Ascending aorta (tissue), 2 donors: ENCODE measurements around the gene PRIM1. TPM values are rescaled to one million over a fixed set of nuclear protein-coding genes. Genes with fewer than 3 reads are reported as not detected.

ENCODE experiments used
- DNase-seq, 2 donors: peaks; one replicate each; pipeline ENCODE4 v3.0.0-alpha.2; 2019; ENCODE audit warnings: low spot score in 2 of 2
- H3K27ac ChIP-seq, 2 donors: fragments of 200-600 bp; sonication (generic); one replicate each; pipeline ENCODE4 v1.5.1; 2016 to 2017; ENCODE audit warnings: mild to moderate bottlenecking in 1 of 2
- H3K27me3 ChIP-seq: fragments of 200-600 bp; sonication (generic); one replicate; pipeline ENCODE4 v1.5.1; 2017
- H3K36me3 ChIP-seq, 2 donors: fragments of 200-600 bp; sonication (generic); one replicate each; pipeline ENCODE4 v1.5.1; 2016
- H3K4me1 ChIP-seq, 2 donors: fragments of 200-600 bp; sonication (generic); one replicate each; pipeline ENCODE4 v1.5.1; 2016 to 2017; ENCODE audit warnings: mild to moderate bottlenecking in 1 of 2
- H3K4me3 ChIP-seq, 2 donors: fragments of 200-600 bp; sonication (generic); one replicate each; pipeline ENCODE4 v1.5.1; 2016 to 2017; ENCODE audit warnings: mild to moderate bottlenecking in 1 of 2
- H3K9me3 ChIP-seq, 2 donors: fragments of 200-600 bp; sonication (generic); one replicate each; pipeline ENCODE4 v1.5.1; 2016
- intact Hi-C: fragments of 100-400 bp; cut with DNase I; formaldehyde crosslinking; loops from one replicate; pipeline ENCODE4 v1.15.1; 2023
- total RNA-seq: library from RNA; depleted of rRNA; stranded (reverse); fragments of >200 nt; gene quantifications from one replicate; pipeline ENCODE4 v1.1.0, GENCODE V29; 2016
- TF ChIP-seq, protein P1 (sequence below), 3 experiments: fragments of 200-600 bp in 2 of 3; fragments of 450-650 bp in 1 of 3; sonication (generic) in 2 of 3; IDR thresholded peaks; one replicate each; pipeline ENCODE4 v1.5.1; 2016 to 2019; ENCODE audit warnings: antibody characterized with exemption in 3 of 3, mild to moderate bottlenecking in 1 of 3, moderate library complexity in 1 of 3

The PRIM1 gene
- total RNA-seq, 1 donor from 2014 or later, result 20.9 TPM

GRCh38 chr12:56722832-56723231, 29.3 kb downstream of the PRIM1 start:
- Histone ChIP-seq H3K4me1 (peaks cover 0 to 32% of the 10 kb centered on the region in 2 donors), H3K27ac (no peak overlapping the region), H3K27me3 (no peaks in the 10 kb centered on the region), H3K36me3 (peaks cover 7 to 17% of the 10 kb centered on the region in 2 donors), H3K4me3 (peak overlapping the region; percentile 72 to 84), H3K9me3 (no peaks in the 10 kb centered on the region)
- intact Hi-C loops, result no loop called here
- no peak for DNase-seq
- TF ChIP-seq, protein P1, sequence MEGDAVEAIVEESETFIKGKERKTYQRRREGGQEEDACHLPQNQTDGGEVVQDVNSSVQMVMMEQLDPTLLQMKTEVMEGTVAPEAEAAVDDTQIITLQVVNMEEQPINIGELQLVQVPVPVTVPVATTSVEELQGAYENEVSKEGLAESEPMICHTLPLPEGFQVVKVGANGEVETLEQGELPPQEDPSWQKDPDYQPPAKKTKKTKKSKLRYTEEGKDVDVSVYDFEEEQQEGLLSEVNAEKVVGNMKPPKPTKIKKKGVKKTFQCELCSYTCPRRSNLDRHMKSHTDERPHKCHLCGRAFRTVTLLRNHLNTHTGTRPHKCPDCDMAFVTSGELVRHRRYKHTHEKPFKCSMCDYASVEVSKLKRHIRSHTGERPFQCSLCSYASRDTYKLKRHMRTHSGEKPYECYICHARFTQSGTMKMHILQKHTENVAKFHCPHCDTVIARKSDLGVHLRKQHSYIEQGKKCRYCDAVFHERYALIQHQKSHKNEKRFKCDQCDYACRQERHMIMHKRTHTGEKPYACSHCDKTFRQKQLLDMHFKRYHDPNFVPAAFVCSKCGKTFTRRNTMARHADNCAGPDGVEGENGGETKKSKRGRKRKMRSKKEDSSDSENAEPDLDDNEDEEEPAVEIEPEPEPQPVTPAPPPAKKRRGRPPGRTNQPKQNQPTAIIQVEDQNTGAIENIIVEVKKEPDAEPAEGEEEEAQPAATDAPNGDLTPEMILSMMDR (IDR thresholded peaks at IDR 0.05), result no peak

GRCh38 chr12:56721721-56722120, 30.4 kb downstream of the PRIM1 start:
- no peaks in the 10 kb centered on the region for H3K9me3 ChIP-seq
- H3K27ac ChIP-seq, result peak overlapping the region in 1 of 2 donors; percentile 3
- no peaks in the 10 kb centered on the region for H3K27me3 ChIP-seq
- peak overlapping the region in 1 of 2 donors; percentile 72 for H3K4me3 ChIP-seq
- H3K4me1 ChIP-seq, result peaks cover 0 to 32% of the 10 kb centered on the region in 2 donors
- intact Hi-C loops, result loop anchor here (1.0 kb wide), 1 partner anchor 31 kb away; no protein-coding TSS in a partner anchor
- TF ChIP-seq, protein P1 (IDR thresholded peaks at IDR 0.05), result no peak
- H3K36me3 ChIP-seq, result peaks cover 7 to 21% of the 10 kb centered on the region in 2 donors
- no peak for DNase-seq

DNA sequence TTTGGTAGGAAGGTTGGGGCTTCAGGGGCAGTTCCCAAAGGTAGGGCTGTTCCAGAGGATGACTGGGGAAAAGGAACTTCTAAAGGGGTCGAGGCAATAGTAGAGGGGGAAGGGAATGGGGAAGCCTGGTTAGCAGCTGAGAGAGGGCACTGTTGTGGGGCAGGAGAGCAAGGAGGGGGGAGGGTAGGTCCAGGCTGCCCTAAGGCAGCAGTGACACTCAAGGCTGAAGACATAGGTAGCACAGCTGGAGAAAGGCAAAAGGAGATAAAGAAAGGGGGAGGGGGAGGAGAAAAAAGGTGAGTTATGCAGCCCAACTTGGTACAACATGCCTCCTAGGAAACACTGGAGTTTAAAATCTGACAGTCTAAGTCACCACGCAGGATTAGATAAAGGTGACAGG, 30.9 kb downstream of the PRIM1 start:
- TF ChIP-seq, protein P1 (IDR thresholded peaks at IDR 0.05), result no peak
- H3K27ac ChIP-seq, result peak overlapping the region; percentile 3 to 14
- peaks cover 0 to 32% of the 10 kb centered on the region in 2 donors for H3K4me1 ChIP-seq
- H3K36me3 ChIP-seq, result peaks cover 7 to 22% of the 10 kb centered on the region in 2 donors
- intact Hi-C loops, result loop anchor here (1.0 kb wide), 1 partner anchor 31 kb away; no protein-coding TSS in a partner anchor
- no peak for DNase-seq
- H3K4me3 ChIP-seq, result no peak overlapping the region
- no peaks in the 10 kb centered on the region for H3K9me3 ChIP-seq
- H3K27me3 ChIP-seq, result no peaks in the 10 kb centered on the region

DNA sequence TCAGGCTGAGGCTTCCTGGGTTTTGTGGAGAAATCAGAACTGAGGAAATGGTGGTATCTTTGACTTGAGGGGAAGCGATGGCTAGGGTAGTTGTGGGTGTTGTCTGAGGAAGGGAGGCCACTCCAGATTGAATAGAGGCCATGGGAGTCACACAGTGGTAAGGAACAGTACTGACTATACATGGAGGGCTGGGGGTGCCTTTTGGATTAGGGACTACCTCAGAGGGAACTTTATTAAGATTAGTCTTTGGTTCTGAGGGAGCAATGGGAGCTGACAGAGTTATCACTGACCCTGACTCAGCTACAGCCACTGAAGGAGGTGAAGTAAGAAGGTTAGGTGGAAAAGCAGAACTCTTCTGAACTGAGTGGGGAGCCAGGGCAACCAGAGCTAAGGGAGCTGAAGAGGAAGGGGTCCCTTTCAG, 31.4 kb downstream of the PRIM1 start:
- Histone ChIP-seq H3K27ac (peak overlapping the region; percentile 3 to 14), H3K27me3 (no peaks in the 10 kb centered on the region), H3K4me3 (no peak overlapping the region), H3K36me3 (peaks cover 7 to 27% of the 10 kb centered on the region in 2 donors), H3K4me1 (peaks cover 0 to 32% of the 10 kb centered on the region in 2 donors), H3K9me3 (no peaks in the 10 kb centered on the region)
- TF ChIP-seq, protein P1 (IDR thresholded peaks at IDR 0.05), result no peak
- intact Hi-C loops, result loop anchor here (1.0 kb wide), 1 partner anchor 30 kb away; no protein-coding TSS in a partner anchor
- no peak for DNase-seq

DNA sequence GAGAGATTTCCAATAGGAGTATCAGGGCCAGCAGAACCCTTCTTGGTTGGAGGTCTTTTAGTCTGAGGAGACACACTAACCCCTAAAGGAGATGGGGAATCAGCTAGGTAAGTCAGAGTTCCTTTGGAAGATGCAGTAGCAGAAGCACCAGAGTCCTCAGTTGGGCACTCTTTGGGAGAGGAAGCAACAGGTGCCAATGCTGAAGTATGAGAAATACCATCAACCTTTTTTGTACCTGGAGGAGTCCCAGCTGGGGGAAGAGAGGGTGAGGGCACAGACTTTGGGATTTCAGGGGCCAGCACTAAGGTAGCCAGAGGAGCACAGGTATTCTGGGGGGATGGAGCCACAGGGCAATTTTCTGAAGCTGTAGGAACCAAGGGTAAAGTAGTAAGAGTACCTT, 33.1 kb downstream of the PRIM1 start:
- Histone ChIP-seq H3K4me3 (no peak overlapping the region), H3K9me3 (no peaks in the 10 kb centered on the region), H3K27me3 (no peaks in the 10 kb centered on the region), H3K27ac (peak overlapping the region in 1 of 2 donors; percentile 7), H3K36me3 (peaks cover 21 to 41% of the 10 kb centered on the region in 2 donors), H3K4me1 (peaks cover 0 to 32% of the 10 kb centered on the region in 2 donors)
- DNase-seq, result no peak
- intact Hi-C loops, result no loop called here
- TF ChIP-seq, protein P1 (IDR thresholded peaks at IDR 0.05), result no peak
